GM12892 (cell line): ENCODE results near the gene GSDMA.

ENCODE experiments used
- POLR2A ChIP-seq: IDR thresholded peaks from 2 replicates; pipeline ENCODE4 v1.6.1; 2011; ENCODE audit warnings: low read depth, low read length, control low read depth
- POLR2AphosphoS5 ChIP-seq: IDR thresholded peaks from 2 replicates; pipeline ENCODE4 v1.6.1; 2011; ENCODE audit warnings: low read depth, low read length, control low read depth

DNA sequence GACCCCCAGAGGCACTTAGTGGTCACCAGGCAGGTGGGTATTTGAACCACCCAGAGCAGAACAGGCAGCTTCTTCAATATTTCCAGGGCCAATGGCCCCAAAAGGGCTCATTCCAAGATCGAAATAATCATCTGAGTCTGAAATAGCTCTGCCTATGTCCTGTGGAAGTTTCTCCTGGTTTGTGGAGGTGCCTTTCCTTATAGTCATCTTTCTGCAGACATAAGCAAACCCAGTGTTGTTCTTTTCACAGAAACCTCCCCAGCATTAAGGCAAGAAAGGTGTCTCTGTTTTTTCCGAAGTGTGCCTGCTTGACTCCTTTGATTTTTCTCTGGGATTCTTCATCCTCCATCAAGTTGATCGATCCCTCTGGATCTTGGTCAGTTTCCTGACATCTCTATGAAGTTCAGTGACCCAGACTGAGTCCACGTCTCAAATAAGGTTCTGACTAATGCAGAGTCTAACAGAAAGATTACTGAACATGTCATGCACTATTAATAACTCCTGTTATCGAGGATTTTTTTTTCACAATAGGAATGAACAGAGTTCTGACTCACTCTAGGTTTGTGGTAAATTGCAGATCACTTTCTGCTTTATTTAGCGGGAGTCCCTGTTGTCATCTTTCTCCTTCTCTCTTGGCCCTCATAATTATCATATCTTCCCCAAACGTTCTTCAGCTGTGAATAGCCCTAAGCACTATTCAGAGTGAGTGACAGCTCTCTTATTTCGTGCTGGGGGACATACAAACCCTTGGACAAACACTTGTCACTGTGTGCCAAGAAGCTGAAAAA lies 33.8 kb upstream of the GSDMA start:
- TF ChIP-seq POLR2AphosphoS5, result no peak
- TF ChIP-seq POLR2A, result no peak
